K562 (cell line): ENCODE measurements around the gene TMEM255A. TPM values are rescaled to one million over a fixed set of nuclear protein-coding genes. Genes with fewer than 3 reads are reported as not detected.
A peak's percentile ranks its signal among the peaks of the same experiment; 100 is the strongest.

Source experiments
- BACH1 ChIP-seq: fragments of 200-800 bp; sonication (Bioruptor generic); IDR thresholded peaks from 2 replicates; pipeline ENCODE4 v1.6.1; 2016; ENCODE audit warnings: missing genetic modification characterization, missing compliant biosample characterization
- EGR1 ChIP-seq: fragments of 450-650 bp; conservative IDR thresholded peaks from 2 replicates; pipeline ENCODE4 v1.6.1; 2017; ENCODE audit warnings: mild to moderate bottlenecking
- FOXA3 ChIP-seq, 2 experiments: fragments of 450-650 bp in 1 of 2; sonication (generic) in 1 of 2; formaldehyde crosslinking; IDR thresholded peaks in 1 of 2; conservative IDR thresholded peaks in 1 of 2; 2 replicates each; pipeline versions ENCODE4 v1.4.0 to v1.8.0; 2020 to 2022; ENCODE audit warnings: mild to moderate bottlenecking in 2 of 2, missing genetic modification reagents in 1 of 2
- FOXK2 ChIP-seq, 2 experiments: fragments of 450-650 bp; IDR thresholded peaks in 1 of 2; conservative IDR thresholded peaks in 1 of 2; 2 replicates each; pipeline ENCODE4 v1.6.1; 2016; ENCODE audit warnings: low read depth in 2 of 2, mild to moderate bottlenecking in 1 of 2
- MAFF ChIP-seq: IDR thresholded peaks from 2 replicates; pipeline ENCODE4 v1.6.1; 2012; ENCODE audit warnings: low read length, improper control_type of control experiment
- MAFG ChIP-seq: fragments of 450-650 bp; conservative IDR thresholded peaks from 2 replicates; pipeline ENCODE4 v1.6.1; 2016; ENCODE audit warnings: missing genetic modification characterization, missing compliant biosample characterization
- MEIS2 ChIP-seq: fragments of 450-650 bp; IDR thresholded peaks from 2 replicates; pipeline ENCODE4 v1.6.1; 2014; ENCODE audit warnings: mild to moderate bottlenecking; ENCODE audit not compliant: partially characterized antibody
- NCOR1 ChIP-seq: fragments of 450-650 bp; IDR thresholded peaks from 2 replicates; pipeline ENCODE4 v1.6.1; 2016; ENCODE audit warnings: mild to moderate bottlenecking, moderate library complexity
- NR2C1 ChIP-seq, 2 experiments: fragments of 450-650 bp; IDR thresholded peaks; 2 replicates each; pipeline ENCODE4 v1.6.1; 2017; ENCODE audit warnings: mild to moderate bottlenecking in 2 of 2, antibody characterized with exemption in 1 of 2, inconsistent platforms in 1 of 2, missing compliant biosample characterization in 1 of 2, missing genetic modification characterization in 1 of 2
- PHF21A ChIP-seq: fragments of 450-650 bp; IDR thresholded peaks from 2 replicates; pipeline ENCODE4 v1.6.1; 2017; ENCODE audit warnings: low read depth, borderline replicate concordance
- SMAD3 ChIP-seq: fragments of 450-650 bp; formaldehyde crosslinking; conservative IDR thresholded peaks from 2 replicates; pipeline ENCODE4 v1.4.0; 2020; ENCODE audit warnings: mild to moderate bottlenecking
- SMAD4 ChIP-seq: fragments of 250-450 bp; sonication (Bioruptor Pico); conservative IDR thresholded peaks from 2 replicates; pipeline ENCODE4 v1.8.0; 2021; ENCODE audit warnings: inconsistent platforms, mild to moderate bottlenecking, moderate library complexity
- ZNF12 ChIP-seq: sonication (generic); formaldehyde crosslinking; IDR thresholded peaks from 2 replicates; pipeline ENCODE4 v1.4.0; 2020; ENCODE audit warnings: mild to moderate bottlenecking, missing genetic modification reagents
- ZNF175 ChIP-seq: fragments of 200-800 bp; sonication (Bioruptor generic); IDR thresholded peaks from 2 replicates; pipeline ENCODE4 v1.6.1; 2016; ENCODE audit warnings: low read depth, mild to moderate bottlenecking, missing genetic modification characterization, missing compliant biosample characterization
- ZNF224 ChIP-seq: sonication (generic); formaldehyde crosslinking; IDR thresholded peaks from 2 replicates; pipeline ENCODE4 v1.8.0; 2022; ENCODE audit warnings: mild to moderate bottlenecking, missing genetic modification reagents
- ZNF644 ChIP-seq: fragments of 200-800 bp; sonication (Bioruptor generic); IDR thresholded peaks from 2 replicates; pipeline ENCODE4 v1.6.1; 2016; ENCODE audit warnings: low read depth, missing genetic modification characterization, missing compliant biosample characterization
- polyA plus RNA-seq, 8 experiments: library from polyadenylated mRNA; depleted of rRNA in 4 of 8; stranded (reverse) in 5 of 8; unstranded in 3 of 8; fragments of >200 nt; fragmentation: Nextera tagmentation in 2 of 8; fragmentation: Illumina TruSeq in 1 of 8; extraction: Ambion mirVana in 2 of 8; extraction: Trizol in 1 of 8; gene quantifications; 2 replicates each; pipeline versions ENCODE4 v1.2.1 to v1.2.3, GENCODE V29; 2011 to 2014; ENCODE audit warnings: inconsistent platforms in 1 of 8, missing spikeins in 1 of 8
- total RNA-seq, 7 experiments: library from RNA; depleted of rRNA in 6 of 7; stranded (reverse); fragments of >200 nt in 6 of 7; fragmentation: Illumina TruSeq in 2 of 7; extraction: Trizol in 2 of 7; gene quantifications; 2 replicates each; pipeline versions ENCODE4 v1.2.1 to v1.2.3, GENCODE V29; 2011 to 2021; ENCODE audit warnings: low replicate concordance in 1 of 7
- TF ChIP-seq, protein P1 (sequence below): sonication (generic); formaldehyde crosslinking; IDR thresholded peaks from 2 replicates; pipeline ENCODE4 v1.8.0; 2022; ENCODE audit warnings: mild to moderate bottlenecking, missing genetic modification reagents
- TF ChIP-seq, protein P2 (sequence below): fragments of 200-400 bp; formaldehyde crosslinking; IDR thresholded peaks from 2 replicates; pipeline ENCODE4 v1.6.1; 2017; ENCODE audit warnings: mild to moderate bottlenecking, low read depth, low read length, moderate library complexity
- TF ChIP-seq, protein P3 (sequence below): IDR thresholded peaks from 2 replicates; pipeline ENCODE4 v1.6.1; 2014; ENCODE audit warnings: antibody characterized with exemption
- TF ChIP-seq, protein P4 (sequence below): fragments of 450-650 bp; IDR thresholded peaks from 2 replicates; pipeline ENCODE4 v1.6.1; 2016; ENCODE audit warnings: mild to moderate bottlenecking

TMEM255A gene
- total and polyA plus RNA-seq, 9 of the 15 experiments (the other 6 are each of a cell fraction or from before 2014, with no cell fraction given) = 0.01 TPM; not detected in 8

DNA sequence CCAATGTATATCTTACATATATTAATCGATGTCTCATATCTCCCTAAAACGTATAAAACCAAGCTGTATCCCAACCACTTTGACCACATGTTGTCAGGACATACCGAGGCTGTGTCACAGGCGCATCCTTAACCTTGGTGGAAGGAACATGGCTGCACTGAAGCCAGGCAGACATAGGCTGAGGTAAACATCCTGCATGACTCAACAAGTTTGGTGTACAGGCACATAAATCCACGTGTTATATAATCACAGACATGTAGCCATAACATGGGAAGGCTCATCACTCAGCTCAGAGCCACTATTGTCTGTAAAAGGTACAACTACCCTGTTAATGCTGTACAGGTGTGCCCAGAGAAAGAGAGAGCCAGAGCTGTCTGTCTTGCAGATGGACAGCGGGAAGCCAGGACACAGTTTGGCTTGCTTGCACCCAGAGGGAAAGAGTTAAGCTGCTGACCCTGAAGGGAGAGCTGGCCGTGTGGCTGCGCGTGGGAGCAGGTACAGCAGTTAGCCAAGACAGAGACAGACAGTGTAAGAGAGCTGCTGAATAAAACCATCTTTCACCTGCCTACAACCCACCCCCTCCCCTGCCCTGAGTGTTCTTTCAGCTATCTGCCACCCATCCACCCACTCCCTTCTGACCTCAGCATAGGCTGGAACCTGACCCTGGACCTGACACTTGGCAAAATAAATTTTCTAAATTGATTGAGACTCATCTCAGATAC, 82.9 kb downstream of the TMEM255A start (continued):
- TF ChIP-seq, protein P1, sequence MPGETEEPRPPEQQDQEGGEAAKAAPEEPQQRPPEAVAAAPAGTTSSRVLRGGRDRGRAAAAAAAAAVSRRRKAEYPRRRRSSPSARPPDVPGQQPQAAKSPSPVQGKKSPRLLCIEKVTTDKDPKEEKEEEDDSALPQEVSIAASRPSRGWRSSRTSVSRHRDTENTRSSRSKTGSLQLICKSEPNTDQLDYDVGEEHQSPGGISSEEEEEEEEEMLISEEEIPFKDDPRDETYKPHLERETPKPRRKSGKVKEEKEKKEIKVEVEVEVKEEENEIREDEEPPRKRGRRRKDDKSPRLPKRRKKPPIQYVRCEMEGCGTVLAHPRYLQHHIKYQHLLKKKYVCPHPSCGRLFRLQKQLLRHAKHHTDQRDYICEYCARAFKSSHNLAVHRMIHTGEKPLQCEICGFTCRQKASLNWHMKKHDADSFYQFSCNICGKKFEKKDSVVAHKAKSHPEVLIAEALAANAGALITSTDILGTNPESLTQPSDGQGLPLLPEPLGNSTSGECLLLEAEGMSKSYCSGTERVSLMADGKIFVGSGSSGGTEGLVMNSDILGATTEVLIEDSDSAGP (CRISPR knock-in tag) = no peak
- TF ChIP-seq PHF21A (no peak), MEIS2 (peak; percentile 77), ZNF175 (peak; percentile 78; the same call in 1 of the 2 replicates), FOXK2 (conservative IDR thresholded peaks at IDR 0.05 in 1 of 2, IDR thresholded peaks at IDR 0.05 in 1 of 2; ENCODE audit: low read depth in 2 of 2) (peak; percentile 43 to 44; a peak in 1 of 4 replicates), MAFF (peak; percentile 20; the same call in 1 of the 2 replicates), ZNF12 (CRISPR knock-in tag) (no peak), MAFG (tag) (peak; percentile 77), NCOR1 (peak; percentile 68; the same call in 1 of the 2 replicates), BACH1 (tag) (0 out of 2 replicates have a peak, but pooled peaks have one; percentile 40), SMAD4 (CRISPR knock-in tag) (peak; percentile 97), ZNF644 (peak; percentile 76; the same call in 1 of the 2 replicates), EGR1 (peak; percentile 39; the same call in 1 of the 2 replicates), ZNF224 (CRISPR knock-in tag) (no peak), SMAD3 (CRISPR knock-in tag) (0 out of 2 replicates have a peak, but pooled peaks have one; percentile 52), NR2C1 (IDR thresholded peaks at IDR 0.05) (no peak), NR2C1 (tag; IDR thresholded peaks at IDR 0.05) (peak; percentile 71), FOXA3 (CRISPR knock-in tag; conservative IDR thresholded peaks at IDR 0.05 in 1 of 2, IDR thresholded peaks at IDR 0.05 in 1 of 2) (no peak)
- TF ChIP-seq, protein P2, sequence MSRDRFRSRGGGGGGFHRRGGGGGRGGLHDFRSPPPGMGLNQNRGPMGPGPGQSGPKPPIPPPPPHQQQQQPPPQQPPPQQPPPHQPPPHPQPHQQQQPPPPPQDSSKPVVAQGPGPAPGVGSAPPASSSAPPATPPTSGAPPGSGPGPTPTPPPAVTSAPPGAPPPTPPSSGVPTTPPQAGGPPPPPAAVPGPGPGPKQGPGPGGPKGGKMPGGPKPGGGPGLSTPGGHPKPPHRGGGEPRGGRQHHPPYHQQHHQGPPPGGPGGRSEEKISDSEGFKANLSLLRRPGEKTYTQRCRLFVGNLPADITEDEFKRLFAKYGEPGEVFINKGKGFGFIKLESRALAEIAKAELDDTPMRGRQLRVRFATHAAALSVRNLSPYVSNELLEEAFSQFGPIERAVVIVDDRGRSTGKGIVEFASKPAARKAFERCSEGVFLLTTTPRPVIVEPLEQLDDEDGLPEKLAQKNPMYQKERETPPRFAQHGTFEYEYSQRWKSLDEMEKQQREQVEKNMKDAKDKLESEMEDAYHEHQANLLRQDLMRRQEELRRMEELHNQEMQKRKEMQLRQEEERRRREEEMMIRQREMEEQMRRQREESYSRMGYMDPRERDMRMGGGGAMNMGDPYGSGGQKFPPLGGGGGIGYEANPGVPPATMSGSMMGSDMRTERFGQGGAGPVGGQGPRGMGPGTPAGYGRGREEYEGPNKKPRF = no peak
- TF ChIP-seq, protein P3, sequence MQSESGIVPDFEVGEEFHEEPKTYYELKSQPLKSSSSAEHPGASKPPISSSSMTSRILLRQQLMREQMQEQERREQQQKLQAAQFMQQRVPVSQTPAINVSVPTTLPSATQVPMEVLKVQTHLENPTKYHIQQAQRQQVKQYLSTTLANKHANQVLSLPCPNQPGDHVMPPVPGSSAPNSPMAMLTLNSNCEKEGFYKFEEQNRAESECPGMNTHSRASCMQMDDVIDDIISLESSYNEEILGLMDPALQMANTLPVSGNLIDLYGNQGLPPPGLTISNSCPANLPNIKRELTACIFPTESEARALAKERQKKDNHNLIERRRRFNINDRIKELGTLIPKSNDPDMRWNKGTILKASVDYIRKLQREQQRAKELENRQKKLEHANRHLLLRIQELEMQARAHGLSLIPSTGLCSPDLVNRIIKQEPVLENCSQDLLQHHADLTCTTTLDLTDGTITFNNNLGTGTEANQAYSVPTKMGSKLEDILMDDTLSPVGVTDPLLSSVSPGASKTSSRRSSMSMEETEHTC = no peak
- TF ChIP-seq, protein P4, sequence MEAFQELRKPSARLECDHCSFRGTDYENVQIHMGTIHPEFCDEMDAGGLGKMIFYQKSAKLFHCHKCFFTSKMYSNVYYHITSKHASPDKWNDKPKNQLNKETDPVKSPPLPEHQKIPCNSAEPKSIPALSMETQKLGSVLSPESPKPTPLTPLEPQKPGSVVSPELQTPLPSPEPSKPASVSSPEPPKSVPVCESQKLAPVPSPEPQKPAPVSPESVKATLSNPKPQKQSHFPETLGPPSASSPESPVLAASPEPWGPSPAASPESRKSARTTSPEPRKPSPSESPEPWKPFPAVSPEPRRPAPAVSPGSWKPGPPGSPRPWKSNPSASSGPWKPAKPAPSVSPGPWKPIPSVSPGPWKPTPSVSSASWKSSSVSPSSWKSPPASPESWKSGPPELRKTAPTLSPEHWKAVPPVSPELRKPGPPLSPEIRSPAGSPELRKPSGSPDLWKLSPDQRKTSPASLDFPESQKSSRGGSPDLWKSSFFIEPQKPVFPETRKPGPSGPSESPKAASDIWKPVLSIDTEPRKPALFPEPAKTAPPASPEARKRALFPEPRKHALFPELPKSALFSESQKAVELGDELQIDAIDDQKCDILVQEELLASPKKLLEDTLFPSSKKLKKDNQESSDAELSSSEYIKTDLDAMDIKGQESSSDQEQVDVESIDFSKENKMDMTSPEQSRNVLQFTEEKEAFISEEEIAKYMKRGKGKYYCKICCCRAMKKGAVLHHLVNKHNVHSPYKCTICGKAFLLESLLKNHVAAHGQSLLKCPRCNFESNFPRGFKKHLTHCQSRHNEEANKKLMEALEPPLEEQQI = no peak
